PC-3 (cell line): ENCODE results near the gene STOX2.

Experiments
- EZH2 ChIP-seq: fragments of 300-600 bp; sonication (generic); IDR thresholded peaks from one replicate; pipeline ENCODE4 v1.6.1; 2017; ENCODE audit warnings: antibody characterized with exemption, mild to moderate bottlenecking, low read length; ENCODE audit not compliant: unreplicated experiment
- EZH2phosphoT487 ChIP-seq: fragments of 300-600 bp; sonication (generic); IDR thresholded peaks from 2 replicates; pipeline ENCODE4 v1.6.1; 2018; ENCODE audit warnings: mild to moderate bottlenecking, antibody characterized with exemption, low read length, borderline replicate concordance

DNA sequence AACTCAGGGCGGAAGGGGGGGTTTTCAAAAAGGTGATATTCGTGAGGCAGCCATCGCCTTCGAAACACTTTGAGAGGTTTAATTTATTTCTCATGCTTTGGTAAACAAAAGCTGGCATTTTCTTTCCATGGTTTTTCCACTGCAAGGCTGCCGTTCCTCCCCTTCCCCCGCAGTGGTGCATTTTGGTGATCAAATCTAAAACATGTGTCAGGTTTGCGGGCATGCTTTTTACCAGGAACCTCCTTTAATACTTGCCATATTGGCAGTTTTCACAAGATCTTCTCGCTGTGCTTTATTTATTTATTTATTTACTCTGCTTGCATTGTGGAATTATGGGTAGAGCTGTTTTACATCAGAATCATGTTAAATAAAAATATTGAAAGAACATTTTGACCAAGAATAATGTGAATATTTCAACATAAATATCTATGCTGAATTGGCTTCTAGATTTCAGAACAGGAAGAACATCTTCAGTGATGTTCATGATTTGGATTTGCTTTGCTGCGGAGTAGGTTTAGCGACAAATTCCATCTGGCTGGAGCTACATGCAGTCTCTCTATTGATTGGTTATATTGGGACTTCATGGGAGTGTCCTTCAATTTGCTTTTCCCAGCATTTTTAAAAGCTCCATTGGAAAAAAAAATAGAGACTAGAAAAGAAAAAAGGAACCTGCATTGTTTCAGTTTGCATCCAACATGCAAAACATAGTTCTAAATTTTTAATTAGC, 54.4 kb downstream of the STOX2 start:
- TF ChIP-seq EZH2phosphoT487 (no peak), EZH2 (no peak)
